ENCODE measurements around the gene CNIH2.
"Not testable (repeated sequence)": the region's sequence is repeated elsewhere in the genome, so short reads cannot be mapped to it uniquely, and the experiment has no call there.

The CNIH2 gene

DNA sequence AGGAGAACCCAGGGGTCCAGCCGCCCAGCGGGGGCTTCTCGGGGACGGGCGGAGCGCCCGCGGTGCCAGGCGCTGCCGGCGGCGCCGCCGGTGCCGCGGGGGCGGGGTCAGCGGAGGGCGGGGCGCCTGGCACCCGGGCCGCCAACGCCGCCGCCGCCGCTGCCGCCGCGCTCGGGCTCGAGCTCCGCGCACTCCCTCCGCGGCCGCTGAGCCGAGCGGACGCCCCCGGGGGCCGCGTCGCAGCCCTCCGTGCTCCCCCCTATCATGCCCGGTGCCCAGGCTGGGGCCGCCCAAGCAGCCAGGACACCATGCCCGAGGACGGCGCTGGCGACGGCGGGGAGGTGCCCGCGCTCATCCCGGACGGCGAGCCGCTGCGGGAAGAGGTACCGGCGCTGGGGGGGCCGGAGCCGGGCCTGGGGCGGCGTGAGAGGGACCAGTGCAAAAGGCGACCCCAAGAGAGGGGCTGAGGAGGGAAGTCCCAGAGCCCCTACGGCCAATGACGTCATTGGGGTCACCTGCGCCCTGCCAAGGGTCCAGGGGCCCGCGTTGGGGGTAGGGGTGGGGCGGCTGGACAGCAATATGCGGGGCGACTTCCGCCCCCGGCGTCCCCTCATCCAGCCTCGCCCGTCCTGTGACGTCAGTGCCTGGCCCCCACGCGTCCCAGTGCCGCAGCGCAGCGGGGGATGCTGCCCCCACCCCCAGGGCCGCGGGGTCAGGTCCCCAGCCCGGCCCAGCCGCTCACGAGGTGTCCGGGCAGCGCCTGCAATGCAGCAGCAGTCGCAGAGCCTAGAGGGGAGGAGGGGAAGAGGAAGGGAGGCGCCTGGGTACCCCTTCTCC lies 13.9 kb downstream of the CNIH2 start, which contains the start of gene TMEM151A:
Gene TMEM151A, plus strand, starts transcription at position 189 of the 837 bp plus-strand sequence. Its CDS starts 120 bp downstream, at position 309.
- no peak for DNase-seq (ENCODE audit: low read depth)

DNA sequence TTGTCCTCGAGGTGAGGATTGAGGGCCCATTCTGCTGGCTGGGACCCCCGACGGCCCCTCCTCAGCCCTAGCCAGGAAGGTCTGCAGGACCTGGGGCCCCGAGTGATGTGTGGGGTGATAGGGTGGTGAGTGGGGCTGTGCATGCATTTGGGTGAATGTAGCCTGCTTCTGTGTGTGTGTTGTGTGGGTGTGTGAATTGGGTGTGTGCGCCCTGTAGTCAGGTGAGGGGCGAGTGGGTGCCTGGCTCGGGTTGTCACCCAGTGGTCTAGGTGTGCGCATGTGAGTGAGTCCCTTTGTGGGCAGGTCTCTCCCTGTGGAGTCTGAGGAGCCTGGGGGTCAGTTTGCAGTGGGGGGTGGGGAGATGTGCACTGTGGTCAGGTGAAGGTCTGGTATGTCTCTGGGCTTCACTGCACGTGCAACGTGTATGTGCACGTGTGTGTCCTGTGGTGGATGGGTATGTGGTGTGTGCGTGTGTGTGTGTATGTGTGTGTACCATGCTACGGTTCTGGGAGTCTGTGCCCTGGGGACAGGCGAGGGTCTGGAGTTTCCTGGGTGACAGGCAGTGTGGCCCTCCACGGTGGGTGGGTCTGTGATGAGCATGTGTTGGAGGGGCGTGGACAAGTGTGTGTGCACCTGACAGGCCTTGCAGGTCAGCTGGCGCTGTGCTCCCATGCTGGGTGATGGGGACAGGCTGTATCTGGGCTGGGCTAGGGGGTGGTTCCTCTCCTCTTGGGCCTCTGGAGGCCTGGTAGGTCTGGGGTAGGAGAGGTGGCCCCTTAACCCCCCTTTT lies 14.8 kb downstream of the CNIH2 start:
- no peak for DNase-seq (ENCODE audit: low read depth)

DNA sequence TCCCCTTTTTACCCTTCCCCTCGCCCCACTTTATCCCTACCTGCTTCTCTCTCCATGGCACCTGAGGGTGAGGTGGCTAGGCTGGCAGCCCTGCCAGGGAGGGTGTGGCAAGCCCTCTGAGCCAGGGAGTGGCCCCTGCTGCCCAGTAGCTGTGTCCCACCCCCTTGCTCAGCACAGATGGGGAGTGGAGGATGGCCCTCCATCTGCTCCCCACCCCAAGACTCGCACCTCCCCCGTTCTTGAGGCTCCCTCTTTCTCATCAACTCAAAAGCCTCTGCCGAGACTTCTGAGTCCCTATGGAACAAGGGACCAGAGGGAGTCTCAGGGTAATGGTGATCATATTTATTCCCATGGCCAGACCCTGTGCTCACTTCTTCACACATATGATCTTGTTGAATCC lies 15.4 kb downstream of the CNIH2 start:
- DNase-seq (ENCODE audit: low read depth) = no peak

DNA sequence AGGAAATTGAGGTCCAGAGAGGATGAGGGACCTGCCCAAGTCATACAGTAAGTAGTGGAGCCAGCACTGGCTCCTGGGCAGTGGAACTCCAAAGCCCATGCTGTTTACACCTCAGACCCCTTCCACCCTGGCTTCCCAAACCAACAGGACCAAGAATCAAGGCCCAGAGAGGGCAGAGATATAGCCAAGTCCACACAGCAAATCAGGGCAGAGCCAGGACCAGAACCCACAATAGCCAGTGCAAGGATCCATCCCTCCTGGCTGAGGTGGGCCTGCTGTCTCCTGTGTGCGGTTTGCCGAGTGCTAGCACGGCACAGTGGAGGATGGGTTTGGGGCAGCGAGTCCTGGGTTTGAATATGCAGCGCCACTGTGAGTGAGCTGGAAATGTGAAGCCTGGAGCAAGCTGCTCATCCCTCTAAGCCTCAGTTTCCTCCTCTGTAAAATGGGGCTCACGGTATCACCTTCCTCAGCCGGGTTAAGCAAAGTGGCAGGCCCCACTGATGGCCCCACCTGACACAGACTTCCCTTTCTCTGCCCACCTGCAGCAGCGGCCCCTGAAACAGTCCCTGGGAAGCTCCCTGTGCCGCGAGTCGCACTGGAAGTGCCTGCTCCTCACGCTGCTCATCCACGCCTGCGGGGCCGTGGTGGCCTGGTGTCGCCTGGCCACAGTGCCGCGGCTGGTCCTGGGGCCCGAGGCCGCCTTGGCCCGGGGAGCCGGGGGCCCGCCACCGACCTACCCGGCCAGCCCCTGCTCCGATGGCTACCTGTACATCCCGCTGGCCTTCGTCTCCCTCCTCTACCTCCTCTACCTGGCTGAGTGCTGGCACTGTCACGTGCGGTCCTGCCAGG lies 16.0 kb downstream of the CNIH2 start:
- no peak for DNase-seq (ENCODE audit: low read depth)

DNA sequence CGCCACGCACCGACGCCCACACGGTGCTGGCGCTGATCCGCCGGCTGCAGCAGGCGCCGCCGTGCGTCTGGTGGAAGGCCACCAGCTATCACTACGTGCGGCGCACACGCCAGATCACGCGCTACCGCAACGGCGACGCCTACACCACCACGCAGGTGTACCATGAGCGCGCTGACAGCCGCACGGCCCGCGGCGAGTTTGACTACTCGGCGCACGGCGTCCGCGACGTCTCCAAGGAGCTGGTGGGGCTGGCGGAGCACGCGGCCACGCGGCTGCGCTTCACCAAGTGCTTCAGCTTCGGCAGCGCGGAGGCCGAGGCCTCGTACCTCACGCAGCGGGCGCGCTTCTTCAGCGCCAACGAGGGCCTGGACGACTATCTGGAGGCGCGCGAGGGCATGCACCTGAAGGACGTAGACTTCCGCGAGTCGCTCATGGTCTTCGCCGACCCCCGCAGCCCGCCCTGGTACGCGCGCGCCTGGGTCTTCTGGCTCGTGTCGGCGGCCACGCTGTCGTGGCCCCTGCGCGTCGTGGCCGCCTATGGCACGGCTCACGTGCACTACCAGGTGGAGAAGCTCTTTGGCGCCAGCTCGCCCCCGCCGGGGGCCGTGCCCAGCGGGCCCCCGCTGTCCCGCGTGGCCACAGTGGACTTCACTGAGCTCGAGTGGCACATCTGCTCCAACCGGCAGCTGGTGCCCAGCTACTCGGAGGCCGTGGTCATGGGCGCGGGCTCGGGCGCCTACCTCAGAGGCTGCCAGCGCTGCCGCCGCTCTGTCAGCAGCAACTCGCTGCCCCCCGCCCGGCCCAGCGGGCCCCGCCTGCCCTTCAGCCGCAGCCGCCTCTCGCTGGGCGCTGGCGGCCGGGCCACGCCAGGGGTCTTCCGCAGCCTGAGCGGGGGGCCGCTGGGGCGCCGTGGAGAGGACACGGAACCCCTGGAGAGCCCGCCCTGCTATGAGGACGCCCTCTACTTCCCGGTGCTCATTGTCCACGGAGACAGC lies 16.9 kb downstream of the CNIH2 start:
- DNase-seq (ENCODE audit: low read depth) = no peak

DNA sequence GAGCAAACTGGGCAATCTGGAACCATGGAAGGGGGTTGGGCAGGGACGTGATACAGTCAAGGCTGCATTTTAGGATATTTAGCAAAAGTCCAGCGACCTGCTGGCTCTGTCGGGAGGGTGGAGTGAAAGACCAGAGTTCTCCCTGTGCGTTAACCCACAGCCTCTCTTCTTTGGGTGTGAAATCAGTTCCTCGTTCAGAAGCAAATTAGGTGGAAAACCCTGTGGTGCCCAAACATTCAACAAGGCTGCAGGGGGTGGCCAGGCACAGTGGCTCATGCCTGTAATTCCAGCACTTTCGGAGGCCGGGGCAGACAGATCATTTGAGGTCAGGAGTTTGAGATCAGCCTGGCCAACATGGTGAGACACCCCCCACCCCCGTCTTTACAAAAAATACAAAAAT lies 19.6 kb downstream of the CNIH2 start:
- DNase-seq (ENCODE audit: low read depth) = no peak

DNA sequence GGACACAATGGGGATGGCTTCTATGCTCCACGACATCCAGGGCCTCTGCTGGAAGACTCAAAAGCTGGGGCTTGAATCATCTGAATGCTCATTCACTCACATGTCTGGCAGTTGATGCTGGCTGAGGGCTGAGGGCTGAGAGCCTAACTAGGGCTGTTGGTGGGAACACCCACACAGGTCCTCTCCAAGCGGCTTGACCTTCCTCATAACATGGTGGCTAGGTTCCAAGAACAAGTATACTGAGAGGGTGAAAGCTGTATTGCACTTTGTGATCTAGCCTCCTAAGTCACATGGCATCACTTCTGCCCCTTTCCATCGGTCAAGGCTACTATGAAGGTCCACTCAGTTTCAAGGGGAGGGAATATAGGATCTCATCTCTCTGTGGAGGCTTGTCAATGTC lies 21.2 kb downstream of the CNIH2 start:
- DNase-seq (ENCODE audit: low read depth) = no peak

DNA sequence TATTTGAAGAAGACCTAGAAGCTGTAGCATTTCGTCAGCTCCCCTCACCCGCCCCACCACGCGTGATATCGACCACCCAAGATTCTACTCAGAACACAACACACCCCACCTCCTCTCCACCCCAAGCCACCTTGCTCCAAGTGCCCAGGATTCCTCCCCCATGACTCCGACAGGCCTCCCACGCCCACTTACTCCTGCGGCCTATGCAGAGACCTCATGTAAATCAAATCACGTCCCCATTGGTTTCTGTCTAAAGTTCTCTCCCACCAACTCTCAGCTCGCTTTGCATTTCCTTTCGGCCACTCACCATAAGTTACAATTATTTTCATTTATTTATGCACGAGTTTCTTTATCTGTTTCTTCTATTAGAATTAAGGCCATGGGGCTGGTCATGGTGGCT lies 24.7 kb downstream of the CNIH2 start:
- DNase-seq (ENCODE audit: low read depth) = no peak

DNA sequence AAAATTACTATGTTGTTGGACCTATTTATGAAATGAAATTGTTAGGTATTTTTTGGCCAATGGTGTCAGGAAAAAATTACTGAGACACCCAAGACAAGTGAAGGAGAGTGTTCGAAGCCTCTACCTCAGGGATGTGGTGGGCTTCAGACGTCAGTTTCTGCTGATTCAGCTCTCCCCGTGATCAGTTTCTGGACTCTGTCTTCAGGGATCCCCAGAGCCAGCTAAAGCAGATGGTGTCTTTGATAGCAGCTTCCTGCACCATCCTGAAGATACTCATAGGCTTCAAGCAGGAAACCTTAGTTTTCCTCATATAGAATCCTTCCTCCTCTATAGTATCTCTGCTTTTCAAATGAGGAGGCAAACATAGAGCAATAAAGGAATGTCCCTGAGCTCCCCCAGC lies 31.5 kb downstream of the CNIH2 start:
- DNase-seq (ENCODE audit: low read depth) = no peak

DNA sequence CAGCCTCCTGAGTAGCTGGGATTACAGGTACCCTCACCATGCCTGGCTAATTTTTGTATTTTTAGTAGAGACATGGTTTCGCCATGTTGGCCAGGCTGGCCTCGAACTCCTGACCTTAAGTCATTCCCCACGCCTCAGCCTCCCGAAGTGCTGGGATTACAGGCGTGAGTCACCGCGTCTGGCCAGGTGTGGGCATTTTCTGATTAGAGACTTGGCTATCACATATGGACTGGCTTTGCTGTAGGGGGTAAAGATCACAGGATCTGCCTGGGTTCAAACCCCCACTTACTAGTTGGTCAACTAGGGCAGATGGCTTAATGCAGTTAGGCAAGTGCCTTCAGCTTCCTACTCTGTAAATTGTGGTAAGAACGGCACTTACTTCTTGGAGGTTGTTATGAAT lies 32.3 kb downstream of the CNIH2 start:
- no peak for DNase-seq (ENCODE audit: low read depth)

DNA sequence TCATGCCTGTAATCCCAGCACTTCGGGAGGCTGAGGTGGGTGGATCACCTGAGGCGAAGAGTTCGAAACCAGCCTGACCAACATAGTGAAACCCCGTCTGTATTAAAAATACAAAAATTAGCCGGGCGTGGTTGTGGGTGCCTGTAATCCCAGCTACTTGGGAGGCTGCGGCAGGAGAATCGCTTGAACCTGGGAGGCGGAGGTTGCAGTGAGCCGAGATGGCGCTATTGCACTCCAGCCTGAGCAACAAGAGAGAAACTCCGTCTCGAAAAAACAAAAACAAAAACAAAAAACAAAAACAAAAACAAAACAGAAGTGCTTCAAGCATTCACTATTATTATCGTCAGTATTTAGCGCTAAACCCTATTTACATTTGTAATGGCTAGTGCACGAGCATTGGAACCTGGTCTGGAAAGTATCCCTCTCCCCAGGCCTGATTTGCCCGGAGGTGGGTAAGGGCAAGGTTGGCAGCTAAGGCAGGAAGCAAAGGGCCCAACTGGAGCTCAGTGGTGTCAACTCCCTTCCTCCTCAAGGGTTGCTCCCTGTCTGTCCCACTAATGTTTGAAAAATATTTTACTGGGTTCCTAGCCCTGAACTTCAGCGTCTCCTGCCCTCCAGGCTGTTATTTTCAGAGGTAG lies 32.9 kb downstream of the CNIH2 start:
- DNase-seq (ENCODE audit: low read depth) = not testable (repeated sequence)

DNA sequence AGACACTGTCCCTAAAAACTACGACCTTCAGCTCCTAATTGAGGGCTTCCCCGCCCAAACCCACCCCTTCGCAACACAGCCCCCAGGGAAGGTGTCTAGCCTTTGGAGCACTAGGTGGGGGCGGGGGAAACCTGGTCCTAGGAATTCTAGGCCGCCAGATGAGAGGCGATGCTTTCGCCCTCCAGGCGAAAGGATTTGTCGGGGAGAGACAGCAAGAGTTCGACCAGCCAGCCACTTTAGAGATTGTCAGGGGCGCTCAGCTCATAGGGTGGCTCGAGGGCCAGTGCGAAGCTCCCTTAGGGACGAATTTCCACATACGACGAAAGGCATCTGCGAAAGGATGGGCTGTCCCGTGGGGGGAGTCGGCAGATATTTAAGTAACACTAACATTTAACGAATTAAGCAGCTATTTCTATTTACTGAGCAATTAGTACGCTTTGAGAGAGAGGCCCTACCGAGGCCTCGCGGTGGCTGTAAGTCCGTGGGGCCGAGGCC lies 33.5 kb downstream of the CNIH2 start:
- DNase-seq (ENCODE audit: low read depth) = no peak

DNA sequence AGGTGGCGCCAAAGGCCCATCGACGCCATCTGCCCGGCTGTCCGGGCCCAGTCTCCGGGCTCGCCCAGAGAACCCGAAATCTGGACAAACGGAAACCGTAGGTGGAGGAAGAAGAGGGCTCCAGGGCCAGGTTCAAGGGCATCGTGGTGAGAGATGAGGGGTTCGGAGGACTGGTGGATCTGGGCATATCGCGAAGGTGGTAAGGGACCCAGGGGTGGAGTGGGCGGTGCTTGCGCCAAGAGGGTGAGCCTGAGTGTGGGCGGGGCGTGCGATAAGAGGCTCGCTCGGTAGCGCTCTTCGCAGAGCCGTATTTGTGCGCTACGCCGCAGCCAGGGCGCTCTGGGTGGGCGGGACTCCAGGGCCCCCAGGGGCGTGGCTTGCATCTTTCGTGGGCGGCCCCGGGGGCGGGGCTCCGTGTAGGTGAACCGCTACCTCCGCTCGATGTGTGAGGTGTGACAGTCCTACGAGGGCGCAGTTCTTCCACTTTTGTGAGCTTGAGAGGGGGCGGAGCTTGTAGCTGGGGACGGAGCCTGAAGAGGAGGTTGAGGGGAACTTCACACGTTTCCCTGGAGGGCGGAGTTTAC lies 34.1 kb downstream of the CNIH2 start:
- DNase-seq (ENCODE audit: low read depth) = peak; percentile 87

DNA sequence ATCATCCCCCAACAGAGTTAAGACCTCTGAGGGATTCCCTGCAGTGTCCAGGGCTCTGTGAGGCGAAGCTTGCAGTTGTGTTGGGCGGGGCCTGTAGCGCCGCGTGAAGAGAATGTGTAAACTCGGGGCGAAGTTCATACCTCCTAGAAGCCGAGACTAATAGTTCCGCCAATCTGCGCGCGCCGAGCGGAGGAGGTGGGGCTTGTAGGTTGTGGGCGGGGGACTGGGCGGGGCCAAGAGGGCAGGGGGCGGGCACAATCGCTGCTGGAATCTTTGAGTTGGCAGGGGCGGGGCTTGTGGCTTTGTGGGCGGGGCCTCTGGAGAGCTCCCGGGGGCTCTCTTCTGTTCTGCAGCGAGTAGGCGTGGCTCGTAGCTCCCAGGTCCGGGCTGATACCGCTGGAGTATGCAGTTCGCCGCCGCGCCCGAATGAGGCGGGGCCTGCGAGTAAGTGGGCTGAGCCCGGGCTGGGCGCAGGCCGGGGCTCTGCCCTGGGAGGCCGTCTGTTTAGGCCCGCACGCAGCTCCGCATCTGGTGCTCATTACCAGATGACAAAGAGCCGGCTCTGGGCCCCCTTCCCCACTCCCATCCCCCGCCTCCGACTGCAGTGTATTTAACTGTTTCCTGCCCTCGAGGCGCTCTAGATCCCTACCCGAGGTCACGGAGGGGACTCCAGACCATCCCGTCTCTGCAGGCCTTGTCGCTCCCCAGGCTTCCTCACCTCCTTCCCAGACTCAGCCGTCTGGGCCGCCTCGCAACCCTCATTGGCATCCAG lies 34.8 kb downstream of the CNIH2 start:
- peak; percentile 98 for DNase-seq (ENCODE audit: low read depth)

DNA sequence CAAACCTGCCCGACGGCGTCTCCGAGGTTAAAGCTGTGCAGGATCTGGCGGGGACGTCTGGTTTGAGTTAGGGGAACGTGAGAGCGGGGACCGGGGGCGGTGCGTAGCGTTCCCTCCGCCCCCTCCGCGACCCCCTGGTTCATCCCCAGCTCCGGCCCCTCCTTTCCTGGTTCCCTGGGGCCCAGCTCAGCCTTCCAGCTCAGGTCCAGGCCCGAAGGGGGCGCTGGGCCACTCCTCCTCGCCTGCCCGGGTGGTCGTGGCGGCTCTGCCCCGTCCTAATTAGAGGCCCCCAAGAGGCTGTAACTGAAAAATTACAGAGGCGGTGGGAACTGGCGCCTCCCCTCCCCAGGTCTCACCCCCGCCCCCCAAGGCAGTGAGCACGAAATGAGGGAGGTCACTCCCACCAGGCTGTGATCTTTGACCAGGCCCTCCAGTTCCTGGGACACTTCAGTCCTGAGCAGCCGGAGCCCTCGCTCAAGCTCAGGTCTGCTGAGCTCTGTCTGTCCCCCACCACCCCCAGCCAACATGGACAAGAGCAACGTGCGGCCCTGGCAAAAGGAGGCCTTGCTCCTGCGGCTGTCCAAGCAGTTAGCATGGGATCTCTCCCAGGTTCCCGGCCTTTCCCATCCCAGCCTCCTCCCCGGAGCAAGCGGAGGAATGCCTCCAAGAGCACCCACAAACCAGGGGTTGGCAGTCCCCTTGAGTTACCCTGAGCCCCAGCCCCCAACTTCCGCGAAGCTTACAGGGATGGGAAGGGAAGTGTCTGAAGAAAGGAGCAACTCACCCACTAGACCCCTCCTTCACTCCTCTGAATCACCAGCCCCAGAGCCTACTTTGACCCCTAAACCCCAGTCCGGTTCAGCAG lies 35.6 kb downstream of the CNIH2 start:
- DNase-seq (ENCODE audit: low read depth) = peak; percentile 44

DNA sequence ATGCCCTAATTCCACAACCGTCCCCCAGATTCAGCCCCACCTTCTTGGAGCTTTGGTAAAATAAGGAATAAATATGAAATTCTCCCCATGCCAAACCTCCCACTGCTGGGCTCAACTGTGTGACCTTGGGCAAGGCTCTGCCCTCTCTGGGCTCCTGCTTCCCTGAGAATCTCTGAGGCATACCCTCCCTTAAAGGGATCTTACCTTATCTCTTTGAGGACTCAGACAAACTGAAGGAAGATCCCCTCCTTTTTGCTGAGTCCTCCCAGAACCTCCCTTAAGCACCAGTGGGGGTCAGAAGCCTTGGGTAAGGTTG lies 36.2 kb downstream of the CNIH2 start:
- no peak for DNase-seq (ENCODE audit: low read depth)

DNA sequence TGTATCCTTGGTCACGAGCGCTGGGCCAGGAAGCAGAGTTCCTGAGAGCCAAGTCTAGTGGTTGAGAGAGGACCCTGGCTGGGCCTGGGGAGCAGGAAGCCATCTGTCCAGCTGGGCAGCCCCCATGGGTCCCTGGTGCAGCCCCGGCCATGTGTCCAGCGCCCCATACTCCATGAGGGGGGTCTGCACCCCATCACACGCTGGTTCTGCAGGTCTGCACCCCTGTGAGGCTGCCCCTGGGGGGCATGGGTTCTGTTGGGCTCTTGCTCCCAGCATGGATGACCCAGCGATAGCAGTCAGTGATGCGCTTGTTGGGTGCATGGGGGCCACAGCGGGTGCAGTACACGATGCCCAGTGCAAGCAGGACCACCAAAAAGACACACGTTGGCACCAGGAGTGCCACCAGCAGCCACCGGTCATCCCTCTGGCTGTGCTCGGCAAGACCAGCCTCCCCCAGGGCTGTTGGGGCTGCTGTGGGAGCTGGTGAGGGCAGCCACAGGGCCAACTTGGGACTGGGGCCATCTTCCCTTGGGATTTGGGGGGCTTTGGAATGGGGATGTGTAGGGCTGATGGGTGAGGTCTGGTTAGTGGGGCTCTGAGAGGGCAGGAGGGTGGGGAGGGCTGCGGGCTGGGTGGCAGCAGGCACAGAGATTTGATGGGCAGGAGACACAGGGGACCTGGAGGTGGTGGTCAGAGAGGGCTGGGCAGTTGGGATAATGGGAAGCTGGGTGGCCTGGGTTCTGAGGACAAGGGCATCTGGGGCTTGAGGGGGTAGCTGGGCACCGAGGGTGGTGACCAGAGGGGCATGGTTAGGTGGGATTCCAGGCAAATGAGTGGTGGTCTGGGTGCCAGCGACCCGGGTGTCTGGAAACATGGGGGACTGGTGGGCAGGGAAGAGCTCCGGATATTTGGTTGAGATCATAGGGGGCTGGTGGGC lies 36.9 kb downstream of the CNIH2 start:
- no peak for DNase-seq (ENCODE audit: low read depth)
